Choroid plexus epithelial cell (primary cell): ENCODE data around the gene MED13.

Experiments
- DNase-seq: peaks from one replicate; pipeline ENCODE4 v3.0.0-alpha.2; 2010; ENCODE audit warnings: low read depth
- H3K4me3 ChIP-seq: 2 replicates; pipeline ENCODE4 v1.5.1; 2011; ENCODE audit warnings: low read depth, mild to moderate bottlenecking, control low read depth, low read length, moderate library complexity
- TF ChIP-seq, protein P1 (sequence below): conservative IDR thresholded peaks from 2 replicates; pipeline ENCODE4 v1.5.1; 2011; ENCODE audit warnings: low read depth, mild to moderate bottlenecking, control low read depth, inconsistent platforms, low read length, moderate library complexity

Gene MED13

DNA sequence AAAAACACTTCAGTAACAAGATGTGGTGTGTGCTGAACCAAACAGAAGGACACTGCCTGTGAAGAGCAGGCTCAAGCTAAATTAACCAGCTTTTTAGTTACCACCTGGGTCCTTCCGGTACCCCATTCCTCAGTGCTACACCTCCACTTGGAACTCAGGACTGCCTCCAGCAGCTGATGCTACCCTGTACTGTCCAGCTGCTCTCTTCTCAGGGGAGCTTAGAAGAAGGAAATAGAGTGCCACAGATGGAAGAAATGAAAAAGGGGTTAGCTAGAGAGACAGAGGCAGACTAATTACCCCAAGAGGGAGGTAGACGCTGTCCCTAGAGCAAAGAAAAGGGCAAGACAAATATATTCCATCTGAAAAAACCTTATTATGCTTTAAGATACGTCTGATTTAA lies 5.7 kb downstream of the MED13 start:
- no peak for DNase-seq
- TF ChIP-seq, protein P1, sequence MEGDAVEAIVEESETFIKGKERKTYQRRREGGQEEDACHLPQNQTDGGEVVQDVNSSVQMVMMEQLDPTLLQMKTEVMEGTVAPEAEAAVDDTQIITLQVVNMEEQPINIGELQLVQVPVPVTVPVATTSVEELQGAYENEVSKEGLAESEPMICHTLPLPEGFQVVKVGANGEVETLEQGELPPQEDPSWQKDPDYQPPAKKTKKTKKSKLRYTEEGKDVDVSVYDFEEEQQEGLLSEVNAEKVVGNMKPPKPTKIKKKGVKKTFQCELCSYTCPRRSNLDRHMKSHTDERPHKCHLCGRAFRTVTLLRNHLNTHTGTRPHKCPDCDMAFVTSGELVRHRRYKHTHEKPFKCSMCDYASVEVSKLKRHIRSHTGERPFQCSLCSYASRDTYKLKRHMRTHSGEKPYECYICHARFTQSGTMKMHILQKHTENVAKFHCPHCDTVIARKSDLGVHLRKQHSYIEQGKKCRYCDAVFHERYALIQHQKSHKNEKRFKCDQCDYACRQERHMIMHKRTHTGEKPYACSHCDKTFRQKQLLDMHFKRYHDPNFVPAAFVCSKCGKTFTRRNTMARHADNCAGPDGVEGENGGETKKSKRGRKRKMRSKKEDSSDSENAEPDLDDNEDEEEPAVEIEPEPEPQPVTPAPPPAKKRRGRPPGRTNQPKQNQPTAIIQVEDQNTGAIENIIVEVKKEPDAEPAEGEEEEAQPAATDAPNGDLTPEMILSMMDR, result no peak
- H3K4me3 ChIP-seq, result no peak overlapping the region

DNA sequence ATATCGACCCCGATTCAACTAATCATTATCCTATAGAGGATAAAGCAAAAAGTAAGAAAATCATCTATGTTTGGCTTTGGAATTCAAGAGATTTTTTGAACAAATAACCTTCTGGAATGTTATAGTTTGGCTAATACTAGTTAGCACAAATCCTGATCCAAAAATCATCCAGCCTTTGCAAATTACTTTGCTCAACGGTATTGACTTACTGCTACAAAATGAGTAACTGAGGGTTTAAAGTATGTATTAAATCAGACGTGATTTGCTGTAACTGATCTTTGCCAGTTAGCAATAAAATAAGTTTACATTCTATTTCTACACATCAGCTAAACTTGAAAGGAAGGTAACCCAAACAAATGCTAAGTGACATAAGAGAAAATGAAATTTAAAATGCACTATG lies 6.5 kb downstream of the MED13 start:
- TF ChIP-seq, protein P1, result no peak
- no peak overlapping the region for H3K4me3 ChIP-seq
- DNase-seq, result no peak

DNA sequence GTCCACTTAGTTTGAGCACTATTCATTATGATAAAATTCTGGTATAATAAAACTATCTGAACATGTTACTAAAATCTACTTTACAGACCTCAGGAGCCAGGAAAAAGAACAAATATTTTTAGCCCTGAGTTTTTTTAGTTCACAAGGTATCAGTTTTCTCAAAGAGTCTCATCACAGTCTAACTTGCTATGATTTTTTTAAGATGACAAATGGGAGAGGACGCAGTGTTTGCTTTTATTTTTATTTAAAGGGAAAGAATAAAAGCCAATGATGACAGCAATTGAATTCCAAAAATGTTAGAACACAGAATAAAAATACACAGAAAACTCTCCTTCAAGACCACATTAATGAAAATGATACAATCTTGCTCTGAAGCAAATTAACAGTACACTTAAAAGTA lies 7.4 kb downstream of the MED13 start:
- no peak overlapping the region for H3K4me3 ChIP-seq
- TF ChIP-seq, protein P1, result no peak
- DNase-seq, result peak; percentile 9

DNA sequence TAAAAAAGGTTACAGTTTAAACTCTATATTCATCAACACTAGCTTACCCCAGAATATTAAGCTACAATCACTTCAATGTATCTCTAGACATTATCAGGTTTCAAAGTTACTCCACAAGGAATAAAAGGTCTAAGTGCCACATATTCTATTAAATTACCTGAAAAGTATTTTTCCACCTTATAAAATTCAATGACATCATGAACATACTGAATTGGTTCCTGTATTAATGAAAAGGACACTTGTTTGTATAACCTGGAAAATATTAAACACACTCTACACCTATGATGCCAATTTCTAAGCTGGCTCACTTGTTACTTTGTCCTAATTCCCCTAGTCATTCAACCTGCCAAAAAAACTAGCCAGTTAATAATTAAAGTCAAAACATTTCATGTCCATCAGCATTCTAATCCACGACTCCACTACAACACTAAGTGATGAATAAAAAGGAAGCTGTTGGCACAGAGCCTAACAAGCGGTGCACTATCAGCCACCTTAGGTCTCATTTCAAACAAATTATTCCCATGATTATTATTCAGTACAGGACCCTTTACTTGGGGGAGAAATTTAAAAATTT lies 12.2 kb downstream of the MED13 start:
- H3K4me3 ChIP-seq, result no peak overlapping the region
- no peak for DNase-seq
- TF ChIP-seq, protein P1, result no peak

DNA sequence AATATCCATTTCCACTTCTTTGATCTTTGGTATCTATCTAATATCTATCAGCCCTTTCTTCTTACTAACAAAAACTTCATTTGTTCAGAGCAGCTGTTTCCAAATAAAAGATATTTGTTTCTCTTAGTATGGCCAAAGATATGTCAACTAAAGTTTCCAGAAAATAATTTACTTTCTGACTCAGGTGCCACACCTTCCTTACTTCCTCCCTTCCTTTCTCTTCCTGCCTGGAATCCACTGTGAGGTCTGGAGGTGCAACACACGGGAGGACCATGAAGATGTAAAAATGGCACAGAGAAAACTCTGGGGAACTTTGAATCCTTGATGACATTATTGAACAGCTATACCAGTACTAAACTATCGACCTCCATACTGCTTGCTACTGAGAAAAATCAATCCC lies 14.0 kb downstream of the MED13 start:
- no peak overlapping the region for H3K4me3 ChIP-seq
- TF ChIP-seq, protein P1, result no peak
- DNase-seq, result no peak

DNA sequence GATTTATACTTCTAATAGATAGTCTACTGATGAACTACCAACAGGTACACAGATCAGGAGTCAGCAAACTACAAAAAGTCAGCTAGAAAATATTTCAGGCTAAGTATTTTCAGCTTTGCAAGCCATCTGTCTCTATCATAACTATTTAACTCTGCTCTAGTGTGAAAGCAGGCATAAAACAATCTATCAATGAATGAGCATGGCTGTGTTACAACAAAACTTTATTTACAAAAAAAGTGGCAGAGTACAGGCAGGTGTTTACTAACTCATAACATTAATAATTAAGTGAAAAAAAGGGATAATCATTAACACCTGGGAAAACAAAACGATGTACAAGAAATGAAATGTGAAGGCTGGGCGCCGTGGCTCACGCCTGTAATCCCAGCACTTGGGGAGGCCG lies 15.8 kb downstream of the MED13 start:
- TF ChIP-seq, protein P1, result no peak
- H3K4me3 ChIP-seq, result no peak overlapping the region
- DNase-seq, result no peak

DNA sequence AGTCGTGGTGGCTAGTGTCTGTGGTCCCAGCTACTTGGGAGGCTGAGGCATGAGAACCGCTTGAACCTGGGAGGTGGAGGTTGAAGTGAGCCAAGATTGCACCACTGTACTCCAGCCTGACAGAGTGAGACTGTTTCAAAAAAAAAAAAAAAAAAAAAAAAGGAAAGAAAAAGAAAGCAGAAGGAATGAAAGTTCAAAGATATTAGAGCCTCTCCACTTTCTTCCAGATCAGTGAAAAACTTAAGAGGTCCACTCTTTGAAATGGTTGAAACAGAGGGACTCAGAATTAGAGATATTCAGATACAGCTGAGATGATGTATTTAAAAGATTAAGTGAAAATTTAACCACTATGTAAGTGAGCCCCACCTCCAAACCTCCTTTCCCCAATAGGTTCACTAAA lies 16.8 kb downstream of the MED13 start:
- DNase-seq, result no peak
- TF ChIP-seq, protein P1, result no peak
- no peak overlapping the region for H3K4me3 ChIP-seq
